ENCODE results near the gene ZSCAN31.
"Not testable (repeated sequence)": the region's sequence is repeated elsewhere in the genome, so short reads cannot be mapped to it uniquely, and the experiment has no call there.

The ZSCAN31 gene

GRCh38 chr6:28312939-28313338 lies 23.0 kb downstream of the ZSCAN31 start:
- no peak for DNase-seq

DNA sequence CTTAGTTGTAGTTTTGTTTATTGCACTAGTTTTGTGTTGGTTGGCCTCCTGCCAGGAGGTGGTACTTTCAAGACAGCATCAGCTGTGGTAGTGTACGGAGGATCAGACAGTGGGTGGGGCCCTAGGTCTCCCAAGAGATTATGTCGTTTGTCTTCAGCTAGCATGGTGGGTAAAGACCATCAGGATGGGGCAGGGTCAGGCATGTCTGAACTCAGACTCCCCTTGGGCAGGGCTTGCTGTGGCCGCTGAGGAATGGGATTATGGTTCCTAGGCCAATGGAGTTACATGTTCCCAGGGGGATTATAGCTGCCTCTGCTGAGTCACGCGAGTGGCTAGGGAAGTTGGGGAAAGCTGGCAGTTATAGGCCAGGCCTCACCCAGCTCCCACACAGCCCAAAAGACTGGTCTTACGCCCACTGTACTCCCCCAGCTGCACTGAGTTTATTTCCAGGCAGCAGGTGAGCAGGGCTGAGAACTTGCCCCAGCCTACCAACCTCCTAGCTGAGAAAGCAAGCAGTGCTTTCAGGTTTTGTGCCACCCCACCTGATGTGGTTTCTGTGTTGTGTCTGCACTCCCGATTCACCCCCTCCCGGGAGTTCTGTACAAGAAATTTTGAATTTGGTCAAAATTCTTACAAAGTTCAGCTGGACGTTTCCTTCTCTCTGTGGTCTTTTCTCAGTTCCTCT lies 24.7 kb downstream of the ZSCAN31 start:
- DNase-seq, result no peak

DNA sequence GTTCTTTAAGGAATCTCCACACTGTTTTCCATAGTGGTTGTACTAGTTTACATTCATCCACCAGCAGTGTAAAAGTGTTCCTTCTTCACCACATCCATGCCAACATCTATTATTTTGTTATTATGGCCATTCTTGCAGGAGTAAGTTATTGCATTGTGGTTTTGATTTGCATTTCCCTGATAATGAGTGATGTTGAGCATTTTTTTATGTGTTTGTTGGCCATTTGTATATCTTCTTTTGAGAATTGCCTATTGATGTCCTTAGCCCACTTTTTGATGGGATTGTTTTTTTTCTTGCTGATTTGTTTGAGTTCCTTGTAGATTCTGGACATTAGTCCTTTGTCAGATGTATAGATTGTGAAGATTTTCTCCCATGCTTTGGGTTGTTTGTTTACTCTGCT lies 29.6 kb downstream of the ZSCAN31 start:
- DNase-seq, result not testable (repeated sequence)

GRCh38 chr6:28303570-28303969 lies 32.4 kb downstream of the ZSCAN31 start:
- no peak for DNase-seq

- DNase-seq, result no peak
Observed at GRCh38 chr6:28296520-28297060, 39.4 kb downstream of the ZSCAN31 start.

DNA sequence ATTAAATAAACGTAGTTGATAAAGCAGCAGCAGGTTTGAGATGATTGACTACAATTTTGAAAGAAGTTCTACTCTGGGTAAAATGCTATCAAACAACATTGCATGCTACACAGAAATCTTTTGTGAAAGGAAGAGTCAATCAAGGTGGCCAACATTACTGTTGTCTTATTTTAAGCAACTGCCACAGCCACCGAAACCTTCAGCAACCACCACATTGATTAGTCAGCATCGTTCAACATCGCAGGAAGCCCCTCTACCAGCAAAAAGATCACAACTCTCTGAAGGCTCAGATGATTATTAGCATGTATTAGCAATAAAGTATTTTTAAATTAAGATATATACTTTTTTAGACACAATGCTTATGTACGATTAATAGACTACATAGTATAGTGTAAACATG lies 40.6 kb downstream of the ZSCAN31 start:
- DNase-seq, result no peak

GRCh38 chr6:28291573-28291972 lies 44.4 kb downstream of the ZSCAN31 start:
- DNase-seq, result no peak

GRCh38 chr6:28282926-28283325 lies 53.0 kb downstream of the ZSCAN31 start:
- no peak for DNase-seq

- peak; percentile 73 for DNase-seq
Observed at GRCh38 chr6:28281288-28282064, 54.5 kb downstream of the ZSCAN31 start, which contains the start of gene PGBD1. Gene PGBD1, plus strand, starts transcription at chr6:28281572. Its CDS starts 2,242 bp downstream, at chr6:28283814.

- DNase-seq, result no peak
Observed at GRCh38 chr6:28280595-28281287, 55.2 kb downstream of the ZSCAN31 start.

DNA sequence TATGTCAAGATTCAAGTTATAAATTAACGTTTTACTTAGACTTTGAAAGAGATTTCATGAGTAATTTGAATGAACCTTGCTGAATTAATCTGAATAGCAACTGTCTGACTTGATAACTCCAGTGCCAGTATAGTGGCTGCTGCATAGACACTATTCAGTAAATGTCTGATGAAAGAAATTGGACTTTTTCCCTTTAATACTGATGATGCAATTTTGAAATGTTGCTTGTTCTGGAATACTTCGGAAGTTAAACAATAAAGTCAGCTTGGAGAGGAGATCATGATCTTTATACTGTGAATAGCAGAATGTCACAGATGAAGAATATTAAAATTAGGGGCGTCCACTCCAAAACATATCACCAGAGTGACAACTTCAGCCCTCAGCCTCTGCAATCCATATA lies 58.2 kb downstream of the ZSCAN31 start:
- DNase-seq, result no peak

DNA sequence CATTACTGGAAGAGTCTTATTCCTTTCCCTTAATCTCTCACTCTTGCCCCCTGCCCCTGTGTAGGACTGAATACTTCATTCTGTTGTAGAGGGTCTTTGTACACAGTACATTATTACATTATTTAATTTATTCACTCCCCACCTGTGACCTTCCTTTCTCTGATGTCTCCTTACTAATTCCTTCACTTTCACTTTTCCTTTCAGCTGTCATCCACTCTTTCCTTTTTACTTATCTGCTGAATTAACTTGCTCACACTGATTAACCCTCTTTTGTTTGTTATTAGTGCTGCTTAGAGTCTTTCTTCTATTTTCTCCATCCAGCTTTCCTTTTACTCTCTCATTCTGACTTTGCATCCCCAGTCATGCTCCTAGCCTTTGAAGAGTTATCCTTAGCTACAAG lies 61.1 kb downstream of the ZSCAN31 start:
- DNase-seq, result no peak

Measured in T1000 (cell line).